IPS-NIHi11 (cell line): ENCODE data around the gene HBZ.
"Not testable (repeated sequence)": the region's sequence is repeated elsewhere in the genome, so short reads cannot be mapped to it uniquely, and the experiment has no call there.

Source experiments
- DNase-seq: peaks from one replicate; pipeline ENCODE4 v3.0.0; 2012; ENCODE audit warnings: mixed read lengths, low spot score

Gene HBZ

DNA sequence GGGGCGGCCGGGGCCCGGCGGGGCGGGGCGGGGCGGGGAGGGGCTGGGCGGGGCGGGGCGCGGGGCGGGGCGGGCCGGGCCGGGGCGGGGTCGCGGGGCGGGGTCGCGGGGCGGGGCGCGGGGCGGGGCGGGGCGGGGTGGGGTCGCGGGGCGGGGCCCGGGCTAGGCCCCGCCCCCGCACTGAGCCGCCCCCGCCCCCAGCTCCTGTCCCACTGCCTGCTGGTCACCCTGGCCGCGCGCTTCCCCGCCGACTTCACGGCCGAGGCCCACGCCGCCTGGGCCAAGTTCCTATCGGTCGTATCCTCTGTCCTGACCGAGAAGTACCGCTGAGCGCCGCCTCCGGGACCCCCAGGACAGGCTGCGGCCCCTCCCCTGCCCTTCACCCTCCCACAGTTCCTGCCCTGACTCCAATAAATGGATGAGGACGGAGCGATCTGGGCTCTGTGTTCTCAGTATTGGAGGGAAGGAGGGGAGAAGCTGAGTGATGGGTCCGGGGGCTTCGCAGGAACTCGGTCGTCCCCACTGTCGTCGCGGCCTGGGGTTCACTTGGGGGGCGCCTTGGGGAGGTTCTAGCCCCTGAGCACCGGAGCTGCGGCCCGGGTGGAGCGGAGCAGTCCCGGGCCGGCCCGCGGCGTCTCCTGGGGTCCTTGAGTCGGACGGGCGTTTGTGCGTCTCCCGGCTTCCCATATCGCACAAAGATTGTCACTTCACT lies 12.5 kb downstream of the HBZ start:
- no peak for DNase-seq

DNA sequence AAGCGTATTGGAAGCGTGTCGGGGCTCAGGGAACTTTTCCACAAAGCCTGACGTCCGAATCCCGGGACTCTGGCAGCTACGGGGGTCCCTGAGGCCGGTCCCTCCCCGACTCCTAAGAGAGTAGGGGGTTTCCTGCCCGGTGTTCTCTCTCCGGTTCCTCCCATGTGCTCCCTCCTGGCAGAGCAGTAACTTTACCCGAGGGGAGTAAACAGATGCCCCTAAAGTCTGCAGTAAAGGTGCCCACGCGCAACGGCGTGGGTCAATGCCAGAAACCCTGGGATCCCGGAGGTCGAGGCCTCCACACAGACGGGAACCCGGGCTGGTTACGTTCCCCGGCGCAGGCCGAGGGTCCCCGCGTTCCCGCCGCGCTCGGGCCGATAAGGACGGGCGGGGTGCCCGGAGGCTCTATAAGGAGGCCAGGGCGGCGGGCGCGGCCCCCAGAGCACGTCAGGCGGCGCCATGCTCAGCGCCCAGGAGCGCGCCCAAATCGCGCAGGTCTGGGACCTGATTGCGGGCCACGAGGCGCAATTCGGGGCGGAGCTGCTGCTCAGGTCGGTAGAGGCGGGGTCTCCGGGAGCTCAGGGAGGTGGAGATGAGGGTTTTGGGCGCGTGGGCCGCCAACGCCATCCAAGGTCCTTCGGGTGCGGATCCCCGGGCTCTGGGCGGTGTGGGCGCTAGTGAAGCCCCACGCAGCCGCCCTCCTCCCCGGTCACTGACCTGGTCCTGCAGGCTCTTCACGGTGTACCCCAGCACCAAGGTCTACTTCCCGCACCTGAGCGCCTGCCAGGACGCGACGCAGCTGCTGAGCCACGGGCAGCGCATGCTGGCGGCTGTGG lies 13.3 kb downstream of the HBZ start, which contains the start of gene HBM:
HBM (plus strand) TSS at position 440 of the 836 bp plus-strand sequence; CDS start at position 460, 20 bp downstream.
- DNase-seq = no peak

DNA sequence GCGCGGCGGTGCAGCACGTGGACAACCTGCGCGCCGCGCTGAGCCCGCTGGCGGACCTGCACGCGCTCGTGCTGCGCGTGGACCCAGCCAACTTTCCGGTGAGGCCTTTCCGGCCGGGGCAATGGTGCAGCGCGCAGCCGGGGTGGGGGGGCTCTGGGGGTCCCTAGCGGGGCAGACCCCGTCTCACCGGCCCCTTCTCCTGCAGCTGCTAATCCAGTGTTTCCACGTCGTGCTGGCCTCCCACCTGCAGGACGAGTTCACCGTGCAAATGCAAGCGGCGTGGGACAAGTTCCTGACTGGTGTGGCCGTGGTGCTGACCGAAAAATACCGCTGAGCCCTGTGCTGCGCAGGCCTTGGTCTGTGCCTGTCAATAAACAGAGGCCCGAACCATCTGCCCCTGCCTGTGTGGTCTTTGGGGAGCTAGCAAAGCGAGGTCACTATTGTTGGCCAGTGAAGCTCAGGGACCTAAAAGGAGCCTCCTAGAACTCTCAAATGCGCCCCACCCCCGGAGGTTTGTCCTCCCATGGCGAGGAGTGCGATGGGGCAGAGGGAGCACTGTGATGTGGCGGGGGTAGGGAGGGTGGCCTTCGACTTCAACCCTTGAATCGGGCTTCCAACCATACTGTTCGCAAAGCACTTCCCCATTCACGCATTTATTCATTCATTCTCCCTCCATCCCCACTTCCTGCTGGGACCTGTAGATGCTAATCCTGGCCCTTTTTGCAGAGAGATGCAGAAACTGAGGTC lies 14.1 kb downstream of the HBZ start:
- DNase-seq = no peak

DNA sequence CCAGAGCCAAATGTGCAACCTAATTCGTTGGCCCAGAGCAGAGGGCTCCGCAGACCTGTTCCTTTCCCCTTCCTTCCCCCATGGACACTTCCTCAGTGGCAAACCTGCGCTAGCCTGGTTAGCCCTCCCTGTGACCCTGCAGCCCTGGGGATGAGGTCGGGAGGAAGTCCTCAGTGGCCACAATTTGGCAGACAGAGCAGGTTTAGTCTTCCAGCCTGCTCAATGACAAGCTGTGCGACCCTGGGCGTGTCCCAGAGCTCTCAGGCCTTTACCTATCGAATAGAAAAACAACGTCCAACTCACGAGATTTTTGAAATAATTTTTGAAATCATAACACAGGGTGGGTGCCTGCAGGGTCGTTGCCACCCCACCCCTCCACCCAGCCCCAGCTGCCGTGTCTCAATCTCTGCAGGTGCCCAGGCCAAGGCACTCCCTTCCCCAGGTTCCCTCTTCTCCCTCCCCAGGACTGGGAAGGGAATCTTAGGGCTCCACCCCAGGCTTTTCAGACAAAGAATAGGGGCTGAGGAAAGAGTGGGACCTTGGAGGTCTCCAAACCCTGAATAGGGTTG lies 14.8 kb downstream of the HBZ start:
- no peak for DNase-seq

DNA sequence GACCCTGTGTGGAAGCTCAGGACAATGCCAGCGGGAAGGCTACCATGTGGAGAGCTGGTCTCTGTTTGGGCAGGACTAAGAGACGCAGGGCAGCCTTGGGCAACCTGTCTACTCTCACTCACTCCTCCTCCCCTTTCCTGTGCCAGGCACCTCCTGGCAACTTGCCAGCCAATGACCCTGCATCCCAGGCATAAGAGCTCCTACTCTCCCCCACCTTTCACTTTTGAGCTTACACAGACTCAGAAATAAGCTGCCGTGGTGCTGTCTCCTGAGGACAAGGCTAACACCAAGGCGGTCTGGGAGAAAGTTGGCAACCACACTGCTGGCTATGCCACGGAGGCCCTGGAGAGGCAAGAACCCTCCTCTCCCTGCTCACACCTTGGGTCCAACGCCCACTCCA lies 16.0 kb downstream of the HBZ start:
- no peak for DNase-seq

DNA sequence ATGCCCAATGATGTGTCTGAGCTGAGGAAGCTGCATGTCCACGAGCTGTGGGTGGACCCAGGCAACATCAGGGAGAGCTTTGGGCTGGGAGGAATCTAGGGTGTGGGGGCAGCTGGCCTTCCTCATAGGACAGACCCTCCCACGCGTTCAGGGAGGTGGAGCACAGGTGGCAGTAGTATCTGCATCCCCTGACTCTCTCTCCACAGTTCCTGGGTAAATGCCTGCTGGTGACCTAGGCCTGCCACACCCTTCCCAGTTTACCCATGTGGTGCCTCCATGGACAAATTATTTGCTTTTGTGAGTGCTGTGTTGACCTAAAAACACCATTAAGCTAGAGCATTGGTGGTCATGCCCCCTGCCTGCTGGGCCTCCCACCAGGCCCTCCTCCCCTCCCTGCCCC lies 16.6 kb downstream of the HBZ start:
- DNase-seq = no peak

DNA sequence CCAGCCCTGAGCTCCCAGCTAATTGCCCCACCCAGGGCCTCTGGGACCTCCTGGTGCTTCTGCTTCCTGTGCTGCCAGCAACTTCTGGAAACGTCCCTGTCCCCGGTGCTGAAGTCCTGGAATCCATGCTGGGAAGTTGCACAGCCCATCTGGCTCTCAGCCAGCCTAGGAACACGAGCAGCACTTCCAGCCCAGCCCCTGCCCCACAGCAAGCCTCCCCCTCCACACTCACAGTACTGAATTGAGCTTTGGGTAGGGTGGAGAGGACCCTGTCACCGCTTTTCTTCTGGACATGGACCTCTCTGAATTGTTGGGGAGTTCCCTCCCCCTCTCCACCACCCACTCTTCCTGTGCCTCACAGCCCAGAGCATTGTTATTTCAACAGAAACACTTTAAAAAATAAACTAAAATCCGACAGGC lies 17.7 kb downstream of the HBZ start:
- not testable (repeated sequence) for DNase-seq

DNA sequence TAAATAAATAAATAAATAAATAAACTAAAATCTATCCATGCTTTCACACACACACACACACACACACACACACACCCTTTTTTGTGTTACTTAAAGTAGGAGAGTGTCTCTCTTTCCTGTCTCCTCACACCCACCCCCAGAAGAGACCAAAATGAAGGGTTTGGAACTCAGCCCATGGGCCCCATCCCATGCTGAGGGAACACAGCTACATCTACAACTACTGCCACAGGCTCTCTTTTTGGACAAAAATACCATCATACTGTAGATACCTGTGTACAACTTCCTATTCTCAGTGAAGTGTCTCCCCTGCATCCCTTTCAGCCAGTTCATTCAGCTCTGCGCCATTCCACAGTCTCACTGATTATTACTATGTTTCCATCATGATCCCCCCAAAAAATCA lies 18.3 kb downstream of the HBZ start:
- no peak for DNase-seq

DNA sequence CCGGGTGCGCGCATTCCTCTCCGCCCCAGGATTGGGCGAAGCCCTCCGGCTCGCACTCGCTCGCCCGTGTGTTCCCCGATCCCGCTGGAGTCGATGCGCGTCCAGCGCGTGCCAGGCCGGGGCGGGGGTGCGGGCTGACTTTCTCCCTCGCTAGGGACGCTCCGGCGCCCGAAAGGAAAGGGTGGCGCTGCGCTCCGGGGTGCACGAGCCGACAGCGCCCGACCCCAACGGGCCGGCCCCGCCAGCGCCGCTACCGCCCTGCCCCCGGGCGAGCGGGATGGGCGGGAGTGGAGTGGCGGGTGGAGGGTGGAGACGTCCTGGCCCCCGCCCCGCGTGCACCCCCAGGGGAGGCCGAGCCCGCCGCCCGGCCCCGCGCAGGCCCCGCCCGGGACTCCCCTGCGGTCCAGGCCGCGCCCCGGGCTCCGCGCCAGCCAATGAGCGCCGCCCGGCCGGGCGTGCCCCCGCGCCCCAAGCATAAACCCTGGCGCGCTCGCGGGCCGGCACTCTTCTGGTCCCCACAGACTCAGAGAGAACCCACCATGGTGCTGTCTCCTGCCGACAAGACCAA lies 20.0 kb downstream of the HBZ start, which contains the start of gene HBA2:
HBA2 (plus strand) TSS at position 503 of the 568 bp plus-strand sequence; CDS start at position 540, 37 bp downstream.
- not testable (repeated sequence) for DNase-seq

DNA sequence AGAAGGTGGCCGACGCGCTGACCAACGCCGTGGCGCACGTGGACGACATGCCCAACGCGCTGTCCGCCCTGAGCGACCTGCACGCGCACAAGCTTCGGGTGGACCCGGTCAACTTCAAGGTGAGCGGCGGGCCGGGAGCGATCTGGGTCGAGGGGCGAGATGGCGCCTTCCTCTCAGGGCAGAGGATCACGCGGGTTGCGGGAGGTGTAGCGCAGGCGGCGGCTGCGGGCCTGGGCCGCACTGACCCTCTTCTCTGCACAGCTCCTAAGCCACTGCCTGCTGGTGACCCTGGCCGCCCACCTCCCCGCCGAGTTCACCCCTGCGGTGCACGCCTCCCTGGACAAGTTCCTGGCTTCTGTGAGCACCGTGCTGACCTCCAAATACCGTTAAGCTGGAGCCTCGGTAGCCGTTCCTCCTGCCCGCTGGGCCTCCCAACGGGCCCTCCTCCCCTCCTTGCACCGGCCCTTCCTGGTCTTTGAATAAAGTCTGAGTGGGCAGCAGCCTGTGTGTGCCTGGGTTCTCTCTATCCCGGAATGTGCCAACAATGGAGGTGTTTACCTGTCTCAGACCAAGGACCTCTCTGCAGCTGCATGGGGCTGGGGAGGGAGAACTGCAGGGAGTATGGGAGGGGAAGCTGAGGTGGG lies 20.9 kb downstream of the HBZ start:
- not testable (repeated sequence) for DNase-seq

DNA sequence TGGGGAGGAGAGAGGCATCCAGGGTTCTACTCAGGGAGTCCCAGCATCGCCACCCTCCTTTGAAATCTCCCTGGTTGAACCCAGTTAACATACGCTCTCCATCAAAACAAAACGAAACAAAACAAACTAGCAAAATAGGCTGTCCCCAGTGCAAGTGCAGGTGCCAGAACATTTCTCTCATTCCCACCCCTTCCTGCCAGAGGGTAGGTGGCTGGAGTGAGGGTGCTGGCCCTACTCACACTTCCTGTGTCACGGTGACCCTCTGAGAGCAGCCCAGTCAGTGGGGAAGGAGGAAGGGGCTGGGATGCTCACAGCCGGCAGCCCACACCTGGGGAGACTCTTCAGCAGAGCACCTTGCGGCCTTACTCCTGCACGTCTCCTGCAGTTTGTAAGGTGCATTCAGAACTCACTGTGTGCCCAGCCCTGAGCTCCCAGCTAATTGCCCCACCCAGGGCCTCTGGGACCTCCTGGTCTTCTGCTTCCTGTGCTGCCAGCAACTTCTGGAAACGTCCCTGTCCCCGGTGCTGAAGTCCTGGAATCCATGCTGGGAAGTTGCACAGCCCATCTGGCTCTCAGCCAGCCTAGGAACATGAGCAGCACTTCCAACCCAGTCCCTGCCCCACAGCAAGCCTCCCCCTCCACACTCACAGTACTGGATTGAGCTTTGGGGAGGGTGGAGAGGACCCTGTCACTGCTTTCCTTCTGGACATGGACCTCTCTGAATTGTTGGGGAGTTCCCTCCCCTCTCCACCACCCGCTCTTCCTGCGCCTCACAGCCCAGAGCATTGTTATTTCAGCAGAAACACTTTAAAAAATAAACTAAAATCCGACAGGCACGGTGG lies 21.7 kb downstream of the HBZ start:
- not testable (repeated sequence) for DNase-seq

DNA sequence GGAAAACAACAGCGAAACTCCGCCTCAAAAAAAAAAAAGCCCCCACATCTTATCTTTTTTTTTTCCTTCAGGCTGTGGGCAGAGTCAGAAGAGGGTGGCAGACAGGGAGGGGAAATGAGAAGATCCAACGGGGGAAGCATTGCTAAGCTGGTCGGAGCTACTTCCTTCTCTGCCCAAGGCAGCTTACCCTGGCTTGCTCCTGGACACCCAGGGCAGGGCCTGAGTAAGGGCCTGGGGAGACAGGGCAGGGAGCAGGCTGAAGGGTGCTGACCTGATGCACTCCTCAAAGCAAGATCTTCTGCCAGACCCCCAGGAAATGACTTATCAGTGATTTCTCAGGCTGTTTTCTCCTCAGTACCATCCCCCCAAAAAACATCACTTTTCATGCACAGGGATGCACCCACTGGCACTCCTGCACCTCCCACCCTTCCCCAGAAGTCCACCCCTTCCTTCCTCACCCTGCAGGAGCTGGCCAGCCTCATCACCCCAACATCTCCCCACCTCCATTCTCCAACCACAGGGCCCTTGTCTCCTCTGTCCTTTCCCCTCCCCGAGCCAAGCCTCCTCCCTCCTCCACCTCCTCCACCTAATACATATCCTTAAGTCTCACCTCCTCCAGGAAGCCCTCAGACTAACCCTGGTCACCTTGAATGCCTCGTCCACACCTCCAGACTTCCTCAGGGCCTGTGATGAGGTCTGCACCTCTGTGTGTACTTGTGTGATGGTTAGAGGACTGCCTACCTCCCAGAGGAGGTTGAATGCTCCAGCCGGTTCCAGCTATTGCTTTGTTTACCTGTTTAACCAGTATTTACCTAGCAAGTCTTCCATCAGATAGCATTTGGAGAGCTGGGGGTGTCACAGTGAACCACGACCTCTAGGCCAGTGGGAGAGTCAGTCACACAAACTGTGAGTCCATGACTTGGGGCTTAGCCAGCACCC lies 22.8 kb downstream of the HBZ start:
- no peak for DNase-seq

DNA sequence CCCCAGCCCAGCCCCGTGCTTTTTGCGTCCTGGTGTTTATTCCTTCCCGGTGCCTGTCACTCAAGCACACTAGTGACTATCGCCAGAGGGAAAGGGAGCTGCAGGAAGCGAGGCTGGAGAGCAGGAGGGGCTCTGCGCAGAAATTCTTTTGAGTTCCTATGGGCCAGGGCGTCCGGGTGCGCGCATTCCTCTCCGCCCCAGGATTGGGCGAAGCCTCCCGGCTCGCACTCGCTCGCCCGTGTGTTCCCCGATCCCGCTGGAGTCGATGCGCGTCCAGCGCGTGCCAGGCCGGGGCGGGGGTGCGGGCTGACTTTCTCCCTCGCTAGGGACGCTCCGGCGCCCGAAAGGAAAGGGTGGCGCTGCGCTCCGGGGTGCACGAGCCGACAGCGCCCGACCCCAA lies 23.6 kb downstream of the HBZ start:
- DNase-seq = not testable (repeated sequence)

DNA sequence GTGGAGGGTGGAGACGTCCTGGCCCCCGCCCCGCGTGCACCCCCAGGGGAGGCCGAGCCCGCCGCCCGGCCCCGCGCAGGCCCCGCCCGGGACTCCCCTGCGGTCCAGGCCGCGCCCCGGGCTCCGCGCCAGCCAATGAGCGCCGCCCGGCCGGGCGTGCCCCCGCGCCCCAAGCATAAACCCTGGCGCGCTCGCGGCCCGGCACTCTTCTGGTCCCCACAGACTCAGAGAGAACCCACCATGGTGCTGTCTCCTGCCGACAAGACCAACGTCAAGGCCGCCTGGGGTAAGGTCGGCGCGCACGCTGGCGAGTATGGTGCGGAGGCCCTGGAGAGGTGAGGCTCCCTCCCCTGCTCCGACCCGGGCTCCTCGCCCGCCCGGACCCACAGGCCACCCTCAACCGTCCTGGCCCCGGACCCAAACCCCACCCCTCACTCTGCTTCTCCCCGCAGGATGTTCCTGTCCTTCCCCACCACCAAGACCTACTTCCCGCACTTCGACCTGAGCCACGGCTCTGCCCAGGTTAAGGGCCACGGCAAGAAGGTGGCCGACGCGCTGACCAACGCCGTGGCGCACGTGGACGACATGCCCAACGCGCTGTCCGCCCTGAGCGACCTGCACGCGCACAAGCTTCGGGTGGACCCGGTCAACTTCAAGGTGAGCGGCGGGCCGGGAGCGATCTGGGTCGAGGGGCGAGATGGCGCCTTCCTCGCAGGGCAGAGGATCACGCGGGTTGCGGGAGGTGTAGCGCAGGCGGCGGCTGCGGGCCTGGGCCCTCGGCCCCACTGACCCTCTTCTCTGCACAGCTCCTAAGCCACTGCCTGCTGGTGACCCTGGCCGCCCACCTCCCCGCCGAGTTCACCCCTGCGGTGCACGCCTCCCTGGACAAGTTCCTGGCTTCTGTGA lies 24.3 kb downstream of the HBZ start, which contains the start of gene HBA1:
HBA1 (plus strand) TSS at position 204 of the 906 bp plus-strand sequence; CDS start at position 241, 37 bp downstream.
- not testable (repeated sequence) for DNase-seq

DNA sequence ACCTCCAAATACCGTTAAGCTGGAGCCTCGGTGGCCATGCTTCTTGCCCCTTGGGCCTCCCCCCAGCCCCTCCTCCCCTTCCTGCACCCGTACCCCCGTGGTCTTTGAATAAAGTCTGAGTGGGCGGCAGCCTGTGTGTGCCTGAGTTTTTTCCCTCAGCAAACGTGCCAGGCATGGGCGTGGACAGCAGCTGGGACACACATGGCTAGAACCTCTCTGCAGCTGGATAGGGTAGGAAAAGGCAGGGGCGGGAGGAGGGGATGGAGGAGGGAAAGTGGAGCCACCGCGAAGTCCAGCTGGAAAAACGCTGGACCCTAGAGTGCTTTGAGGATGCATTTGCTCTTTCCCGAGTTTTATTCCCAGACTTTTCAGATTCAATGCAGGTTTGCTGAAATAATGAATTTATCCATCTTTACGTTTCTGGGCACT lies 25.0 kb downstream of the HBZ start:
- DNase-seq = no peak

DNA sequence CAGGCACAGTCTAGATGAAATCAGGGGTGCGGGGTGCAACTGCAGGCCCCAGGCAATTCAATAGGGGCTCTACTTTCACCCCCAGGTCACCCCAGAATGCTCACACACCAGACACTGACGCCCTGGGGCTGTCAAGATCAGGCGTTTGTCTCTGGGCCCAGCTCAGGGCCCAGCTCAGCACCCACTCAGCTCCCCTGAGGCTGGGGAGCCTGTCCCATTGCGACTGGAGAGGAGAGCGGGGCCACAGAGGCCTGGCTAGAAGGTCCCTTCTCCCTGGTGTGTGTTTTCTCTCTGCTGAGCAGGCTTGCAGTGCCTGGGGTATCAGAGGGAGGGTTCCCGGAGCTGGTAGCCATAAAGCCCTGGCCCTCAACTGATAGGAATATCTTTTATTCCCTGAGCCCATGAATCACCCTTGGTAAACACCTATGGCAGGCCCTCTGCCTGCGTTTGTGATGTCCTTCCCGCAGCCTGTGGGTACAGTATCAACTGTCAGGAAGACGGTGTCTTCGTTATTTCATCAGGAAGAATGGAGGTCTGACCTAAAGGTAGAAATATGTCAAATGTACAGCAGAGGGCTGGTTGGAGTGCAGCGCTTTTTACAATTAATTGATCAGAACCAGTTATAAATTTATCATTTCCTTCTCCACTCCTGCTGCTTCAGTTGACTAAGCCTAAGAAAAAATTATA lies 25.7 kb downstream of the HBZ start:
- DNase-seq = no peak

DNA sequence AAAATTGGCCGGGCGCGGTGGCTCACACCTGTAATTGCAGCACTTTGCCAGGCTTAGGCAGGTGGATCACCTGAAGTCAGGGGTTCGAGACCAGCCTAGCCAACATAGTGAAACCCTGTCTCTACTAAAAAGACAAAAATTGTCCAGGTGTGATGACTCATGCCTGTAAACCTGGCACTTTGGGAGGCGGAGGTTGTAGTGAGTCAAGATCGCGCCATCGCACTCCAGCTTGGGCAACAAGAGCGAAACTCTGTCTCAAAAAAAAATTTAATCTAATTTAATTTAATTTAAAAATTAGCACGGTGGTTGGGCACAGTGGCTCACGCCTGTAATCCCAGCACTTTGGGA lies 26.2 kb downstream of the HBZ start:
- no peak for DNase-seq
